ENCODE data around the gene FBXL13.
"Not testable (repeated sequence)": the region's sequence is repeated elsewhere in the genome, so short reads cannot be mapped to it uniquely, and the experiment has no call there.

Gene FBXL13

GRCh38 chr7:103058122-103058521 lies 16.5 kb downstream of the FBXL13 start:
- no peak for TF ChIP-seq CTCF (IDR thresholded peaks at IDR 0.05; ENCODE audit: extremely low read depth, insufficient read depth, missing control alignments)
- in situ Hi-C loops (cut with MboI; ENCODE audit: low pct_unique_long_range_greater_than_20kb, low sequenced_read_pairs, unreplicated experiment) = loop anchor here (25.0 kb wide), 1 partner anchor 296 kb away; no protein-coding TSS in a partner anchor
- no peak for DNase-seq (ENCODE audit: low spot score)

GRCh38 chr7:103056006-103056405 lies 18.6 kb downstream of the FBXL13 start:
- in situ Hi-C loops (cut with MboI; ENCODE audit: low pct_unique_long_range_greater_than_20kb, low sequenced_read_pairs, unreplicated experiment) = loop anchor here (25.0 kb wide), 1 partner anchor 294 kb away; no protein-coding TSS in a partner anchor
- not testable (repeated sequence) for DNase-seq (ENCODE audit: low spot score)

GRCh38 chr7:103051519-103051918 lies 23.1 kb downstream of the FBXL13 start:
- in situ Hi-C loops (cut with MboI; ENCODE audit: low pct_unique_long_range_greater_than_20kb, low sequenced_read_pairs, unreplicated experiment) = loop anchor here (25.0 kb wide), 1 partner anchor 289 kb away; no protein-coding TSS in a partner anchor
- DNase-seq (ENCODE audit: low spot score) = no peak
- TF ChIP-seq CTCF (IDR thresholded peaks at IDR 0.05; ENCODE audit: extremely low read depth, insufficient read depth, missing control alignments) = no peak

GRCh38 chr7:103048833-103049232 lies 25.8 kb downstream of the FBXL13 start:
- TF ChIP-seq CTCF (IDR thresholded peaks at IDR 0.05; ENCODE audit: extremely low read depth, insufficient read depth, missing control alignments) = no peak
- in situ Hi-C loops (cut with MboI; ENCODE audit: low pct_unique_long_range_greater_than_20kb, low sequenced_read_pairs, unreplicated experiment) = no loop called here

GRCh38 chr7:103041815-103042214 lies 32.8 kb downstream of the FBXL13 start:
- in situ Hi-C loops (cut with MboI; ENCODE audit: low pct_unique_long_range_greater_than_20kb, low sequenced_read_pairs, unreplicated experiment); DNase-seq (ENCODE audit: low spot score): not testable (repeated sequence)

More at GRCh38 chr7:103048833-103049232, 25.8 kb downstream of the FBXL13 start:
- DNase-seq (ENCODE audit: low spot score) = no peak

- DNase-seq (ENCODE audit: low spot score); in situ Hi-C loops (cut with MboI; ENCODE audit: low pct_unique_long_range_greater_than_20kb, low sequenced_read_pairs, unreplicated experiment): not testable (repeated sequence)
Measured at GRCh38 chr7:103037823-103038739, 36.5 kb downstream of the FBXL13 start.

- in situ Hi-C loops (cut with MboI; ENCODE audit: low pct_unique_long_range_greater_than_20kb, low sequenced_read_pairs, unreplicated experiment) = no loop called here
- no peak for TF ChIP-seq CTCF (IDR thresholded peaks at IDR 0.05; ENCODE audit: extremely low read depth, insufficient read depth, missing control alignments)
Measured at GRCh38 chr7:103037476-103037822, 37.1 kb downstream of the FBXL13 start.

GRCh38 chr7:103034318-103034717 lies 40.3 kb downstream of the FBXL13 start:
- in situ Hi-C loops (cut with MboI; ENCODE audit: low pct_unique_long_range_greater_than_20kb, low sequenced_read_pairs, unreplicated experiment); DNase-seq (ENCODE audit: low spot score): not testable (repeated sequence)

More at GRCh38 chr7:103037476-103037822, 37.1 kb downstream of the FBXL13 start:
- no peak for DNase-seq (ENCODE audit: low spot score)
